Keratinocyte (primary cell): ENCODE results near the gene WDR77. TPM values are rescaled to one million over a fixed set of nuclear protein-coding genes. Genes with fewer than 3 reads are reported as not detected.

Experiments used
- DNase-seq: peaks from one replicate; pipeline ENCODE4 v3.0.0-alpha.2; 2011; ENCODE audit warnings: low read depth, missing footprints, low spot score
- FAIRE-seq: peaks from 2 replicates; lab custom pipeline; 2011; peaks lifted over from hg19 to GRCh38; lab: Jason Lieb, UNC
- H2AFZ ChIP-seq: 2 replicates; pipeline ENCODE4 v1.6.0; 2012; ENCODE audit warnings: low read length, control low read depth, inconsistent platforms; ENCODE audit not compliant: control insufficient read depth
- H3K27ac ChIP-seq: 2 replicates; pipeline ENCODE4 v1.5.1; 2011; ENCODE audit warnings: low read length; ENCODE audit not compliant: control insufficient read depth, insufficient read depth
- H3K27me3 ChIP-seq: 3 replicates; pipeline ENCODE4 v1.6.0; 2011; ENCODE audit warnings: low read length; ENCODE audit not compliant: control insufficient read depth, insufficient read depth; ENCODE audit errors: extremely low read depth
- H3K36me3 ChIP-seq, 2 experiments: 2 replicates in 1 of 2; 3 replicates in 1 of 2; pipeline ENCODE4 v1.5.1; 2011; ENCODE audit warnings: low read length in 2 of 2, mild to moderate bottlenecking in 1 of 2; ENCODE audit not compliant: control insufficient read depth in 2 of 2, insufficient read depth in 2 of 2; ENCODE audit errors: extremely low read depth in 1 of 2
- H3K4me1 ChIP-seq: 3 replicates; pipeline ENCODE4 v1.5.1; 2011; ENCODE audit warnings: low read length; ENCODE audit not compliant: control insufficient read depth, insufficient read depth; ENCODE audit errors: extremely low read depth
- H3K4me2 ChIP-seq: 3 replicates; pipeline ENCODE4 v1.6.0; 2011; ENCODE audit warnings: low read depth, low read length; ENCODE audit not compliant: control insufficient read depth, insufficient read depth; ENCODE audit errors: extremely low read depth
- H3K4me3 ChIP-seq, 3 experiments: fragments of 200-600 bp in 1 of 3; sonication (generic) in 1 of 3; 2 replicates in 2 of 3; 3 replicates in 1 of 3; pipeline ENCODE4 v1.5.1; 2011 to 2016; ENCODE audit warnings: low read length in 3 of 3, mild to moderate bottlenecking in 3 of 3, control low read depth in 2 of 3, inconsistent platforms in 1 of 3, low read depth in 1 of 3, mixed read lengths in 1 of 3, mixed run types in 1 of 3, moderate library complexity in 1 of 3; ENCODE audit not compliant: control insufficient read depth in 2 of 3, insufficient read depth in 2 of 3; ENCODE audit errors: extremely low read depth in 1 of 3
- H3K79me2 ChIP-seq: 2 replicates; pipeline ENCODE4 v1.6.0; 2012; ENCODE audit warnings: low read length; ENCODE audit not compliant: control insufficient read depth, insufficient read depth
- H3K9ac ChIP-seq: 3 replicates; pipeline ENCODE4 v1.6.0; 2011; ENCODE audit warnings: low read length; ENCODE audit not compliant: control insufficient read depth, insufficient read depth; ENCODE audit errors: extremely low read depth
- H3K9me1 ChIP-seq: 3 replicates; pipeline ENCODE4 v1.6.0; 2011; ENCODE audit warnings: low read length; ENCODE audit not compliant: control insufficient read depth, insufficient read depth; ENCODE audit errors: extremely low read depth
- H3K9me3 ChIP-seq: 2 replicates; pipeline ENCODE4 v1.5.1; 2012; ENCODE audit warnings: low read depth, low read length; ENCODE audit not compliant: control insufficient read depth
- H4K20me1 ChIP-seq: 3 replicates; pipeline ENCODE4 v1.6.0; 2011; ENCODE audit warnings: low read length; ENCODE audit not compliant: control insufficient read depth, insufficient read depth; ENCODE audit errors: extremely low read depth
- EZH2 ChIP-seq: IDR thresholded peaks from one replicate; pipeline ENCODE4 v1.6.1; 2012; ENCODE audit warnings: inconsistent platforms, mild to moderate bottlenecking, low read length, moderate library complexity
- dilution Hi-C: fragments of 300-500 bp; cut with MboI; formaldehyde crosslinking; loops from one replicate; pipeline ENCODE4 v1.7.0; 2020; ENCODE audit warnings: low sequenced_read_pairs; ENCODE audit not compliant: extremely low pct_ligation_motif_present
- polyA plus RNA-seq, 5 experiments: library from polyadenylated mRNA; depleted of rRNA in 3 of 5; stranded (reverse) in 3 of 5; stranded (forward) in 1 of 5; unstranded in 1 of 5; fragments of >200 nt; gene quantifications; 1 replicate in 1 of 5; 2 replicates in 3 of 5; 3 replicates in 1 of 5; pipeline versions ENCODE4 v1.2.1 to v1.2.3, GENCODE V29; 2011 to 2012; ENCODE audit warnings: missing spikeins in 2 of 5, low read depth in 1 of 5, low replicate concordance in 1 of 5
- TF ChIP-seq, protein P1 (sequence below), 3 experiments: IDR thresholded peaks in 1 of 3; conservative IDR thresholded peaks in 1 of 3; optimal IDR thresholded peaks in 1 of 3; 2 replicates in 2 of 3; 3 replicates in 1 of 3; pipeline versions ENCODE3 to v1.5.1; 2011; ENCODE audit warnings: low read length in 3 of 3, mild to moderate bottlenecking in 3 of 3, moderate library complexity in 2 of 3, control low read depth in 1 of 3, inconsistent platforms in 1 of 3; ENCODE audit not compliant: insufficient read depth in 2 of 3; ENCODE audit errors: extremely low read depth in 1 of 3

Gene WDR77
- polyA plus RNA-seq, 1 donor (not counting 4 experiments of a cell fraction or from before 2014, with no cell fraction given), result 110 TPM

DNA sequence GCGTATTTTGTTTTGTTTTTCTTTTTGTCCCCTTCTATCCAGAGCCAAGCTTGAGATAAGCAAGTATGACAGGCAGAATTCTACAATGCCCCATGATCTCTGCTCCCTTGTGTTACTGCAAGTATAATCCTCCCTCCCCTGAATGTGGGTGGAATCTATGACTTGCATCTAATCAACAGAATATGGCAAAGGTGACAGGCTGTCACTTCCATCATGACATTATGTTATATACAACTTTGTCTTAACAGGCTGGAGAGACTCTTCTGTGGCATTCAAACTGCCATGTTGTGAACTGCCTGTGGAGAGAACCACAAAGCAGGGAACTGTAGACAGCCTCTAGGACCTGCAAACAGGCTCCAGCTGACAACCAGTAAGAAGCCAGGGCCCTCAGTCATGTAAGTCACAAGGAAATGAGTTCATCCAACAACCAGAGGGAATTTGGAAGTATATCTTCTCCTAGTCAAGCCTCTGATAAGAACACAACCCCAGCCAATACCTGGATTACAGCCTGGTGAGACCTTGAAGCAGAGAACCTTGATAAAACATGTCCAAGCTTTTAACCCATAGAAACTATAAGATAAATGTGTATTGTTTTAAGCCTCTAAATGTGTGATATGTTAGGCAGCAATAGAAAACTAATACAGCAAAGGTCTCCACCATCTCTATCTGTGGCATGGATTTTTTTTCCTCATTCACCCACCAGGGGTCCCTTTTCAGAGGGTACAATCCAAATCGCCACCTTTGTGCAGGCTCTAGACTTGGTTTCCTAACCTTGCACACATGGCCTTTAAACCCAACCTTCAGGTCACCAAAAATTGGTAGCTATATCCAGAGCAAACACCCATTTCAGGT, 19.0 kb upstream of the WDR77 start:
- no peaks in the 10 kb centered on the region for H3K9me3 ChIP-seq
- FAIRE-seq, result no peak
- no peak overlapping the region for H3K4me3 ChIP-seq
- DNase-seq, result no peak
- no peaks in the 10 kb centered on the region for H3K9me1 ChIP-seq
- H3K79me2 ChIP-seq, result no peaks in the 10 kb centered on the region
- no peaks in the 10 kb centered on the region for H3K27me3 ChIP-seq
- H3K9ac ChIP-seq, result no peak overlapping the region
- no peak overlapping the region for H3K27ac ChIP-seq
- no peak for TF ChIP-seq EZH2
- TF ChIP-seq, protein P1, sequence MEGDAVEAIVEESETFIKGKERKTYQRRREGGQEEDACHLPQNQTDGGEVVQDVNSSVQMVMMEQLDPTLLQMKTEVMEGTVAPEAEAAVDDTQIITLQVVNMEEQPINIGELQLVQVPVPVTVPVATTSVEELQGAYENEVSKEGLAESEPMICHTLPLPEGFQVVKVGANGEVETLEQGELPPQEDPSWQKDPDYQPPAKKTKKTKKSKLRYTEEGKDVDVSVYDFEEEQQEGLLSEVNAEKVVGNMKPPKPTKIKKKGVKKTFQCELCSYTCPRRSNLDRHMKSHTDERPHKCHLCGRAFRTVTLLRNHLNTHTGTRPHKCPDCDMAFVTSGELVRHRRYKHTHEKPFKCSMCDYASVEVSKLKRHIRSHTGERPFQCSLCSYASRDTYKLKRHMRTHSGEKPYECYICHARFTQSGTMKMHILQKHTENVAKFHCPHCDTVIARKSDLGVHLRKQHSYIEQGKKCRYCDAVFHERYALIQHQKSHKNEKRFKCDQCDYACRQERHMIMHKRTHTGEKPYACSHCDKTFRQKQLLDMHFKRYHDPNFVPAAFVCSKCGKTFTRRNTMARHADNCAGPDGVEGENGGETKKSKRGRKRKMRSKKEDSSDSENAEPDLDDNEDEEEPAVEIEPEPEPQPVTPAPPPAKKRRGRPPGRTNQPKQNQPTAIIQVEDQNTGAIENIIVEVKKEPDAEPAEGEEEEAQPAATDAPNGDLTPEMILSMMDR (optimal IDR thresholded peaks at IDR 0.05 in 1 of 3, IDR thresholded peaks at IDR 0.05 in 1 of 3, conservative IDR thresholded peaks at IDR 0.05 in 1 of 3; ENCODE audit: extremely low read depth in 1 of 3, insufficient read depth in 2 of 3, low read length in 3 of 3), result no peak
- H2AFZ ChIP-seq, result no peak overlapping the region
- dilution Hi-C loops, result no loop called here
- H4K20me1 ChIP-seq, result no peaks in the 10 kb centered on the region
- H3K4me1 ChIP-seq, result no peaks in the 10 kb centered on the region
- peaks cover 0 to 1% of the 10 kb centered on the region in 2 experiments for H3K36me3 ChIP-seq
- H3K4me2 ChIP-seq, result no peak overlapping the region

GRCh38 chr1:111466480-111466879, 17.4 kb upstream of the WDR77 start:
- dilution Hi-C loops, result no loop called here

More at GRCh38 chr1:111466480-111466879, 17.4 kb upstream of the WDR77 start:
- no peak overlapping the region for H3K4me3 ChIP-seq
- H3K9ac ChIP-seq, result no peak overlapping the region
- H3K9me1 ChIP-seq, result no peaks in the 10 kb centered on the region
- peaks cover 2 to 7% of the 10 kb centered on the region in 2 experiments for H3K36me3 ChIP-seq
- no peaks in the 10 kb centered on the region for H3K79me2 ChIP-seq
- no peak overlapping the region for H3K4me2 ChIP-seq
- H3K4me1 ChIP-seq, result peaks cover 3% of the 10 kb centered on the region
- no peaks in the 10 kb centered on the region for H3K27me3 ChIP-seq
- H2AFZ ChIP-seq, result no peak overlapping the region
- no peak overlapping the region for H3K27ac ChIP-seq
- FAIRE-seq, result no peak
- H4K20me1 ChIP-seq, result no peaks in the 10 kb centered on the region
- no peaks in the 10 kb centered on the region for H3K9me3 ChIP-seq
- no peak for DNase-seq
- TF ChIP-seq, protein P1 (optimal IDR thresholded peaks at IDR 0.05 in 1 of 3, IDR thresholded peaks at IDR 0.05 in 1 of 3, conservative IDR thresholded peaks at IDR 0.05 in 1 of 3; ENCODE audit: extremely low read depth in 1 of 3, insufficient read depth in 2 of 3, low read length in 3 of 3), result no peak
- TF ChIP-seq EZH2, result no peak
